Ovary (tissue), 9 donors: ENCODE data around the gene ELFN1. TPM values are rescaled to one million over a fixed set of nuclear protein-coding genes. Genes with fewer than 3 reads are reported as not detected.
"Not testable (repeated sequence)": the region's sequence is repeated elsewhere in the genome, so short reads cannot be mapped to it uniquely, and the experiment has no call there.

ENCODE experiments used
- DNase-seq, 5 donors: peaks; one replicate each; pipeline ENCODE4 v3.0.0-alpha.2; 2019 to 2020
- H3K27ac ChIP-seq, 2 donors: fragments of 200-600 bp; one replicate each; pipeline versions ENCODE4 v1.5.1 to v1.8.0; 2019 to 2022
- H3K27me3 ChIP-seq: fragments of 200-600 bp; one replicate; pipeline ENCODE4 v1.8.0; 2022
- H3K36me3 ChIP-seq: fragments of 200-600 bp; sonication (generic); one replicate; pipeline ENCODE4 v1.5.1; 2019
- H3K4me1 ChIP-seq: one replicate; pipeline ENCODE4 v1.8.1; 2013; ENCODE audit warnings: mild to moderate bottlenecking, moderate library complexity; ENCODE audit not compliant: insufficient read depth
- H3K4me3 ChIP-seq: fragments of 200-600 bp; sonication (generic); one replicate; pipeline ENCODE4 v1.5.1; 2017
- H3K9me3 ChIP-seq, 2 donors: fragments of 200-600 bp in 1 of 2; sonication (generic) in 1 of 2; one replicate each; pipeline versions ENCODE4 v1.5.1 to v1.8.1; 2013 to 2019; ENCODE audit warnings: mild to moderate bottlenecking in 1 of 2, moderate library complexity in 1 of 2
- CTCF ChIP-seq, 3 donors: fragments of 450-650 bp in 2 of 3; fragments of 200-600 bp in 1 of 3; IDR thresholded peaks; one replicate each; pipeline versions ENCODE4 v1.5.1 to v1.8.0; 2016 to 2022; ENCODE audit warnings: antibody characterized with exemption in 3 of 3, mild to moderate bottlenecking in 1 of 3
- EP300 ChIP-seq: sonication (generic); formaldehyde crosslinking; IDR thresholded peaks from one replicate; pipeline ENCODE4 v1.6.1; 2017; ENCODE audit warnings: antibody characterized with exemption
- POLR2A ChIP-seq: fragments of 450-650 bp; IDR thresholded peaks from one replicate; pipeline ENCODE4 v1.6.1; 2017; ENCODE audit warnings: antibody characterized with exemption, mild to moderate bottlenecking, moderate library complexity
- WGBS, 3 donors: extraction: QIAGEN DNeasy Blood & Tissue Kit in 1 of 3; methylation state at CpG; one replicate each; pipeline versions ENCODE4 v1.1.5 to v1.1.7; 2013 to 2017; 5-methylcytosine and 5-hydroxymethylcytosine counted together
- intact Hi-C, 4 donors: fragments of 100-400 bp; cut with DNase I; formaldehyde crosslinking; loops; one replicate each; pipeline versions ENCODE4 v1.11.0 to v1.15.1; 2022 to 2023
- polyA plus RNA-seq, 2 donors: library from polyadenylated mRNA; stranded (reverse); fragments of 200-250 nt in 1 of 2; fragments of 350-450 nt in 1 of 2; fragmentation: Illumina TruSeq in 1 of 2; extraction: RNeasy Lipid Tissue Mini Kit (QIAGEN cat#74804) in 1 of 2; gene quantifications; one replicate each; pipeline ENCODE4 v1.2.3, GENCODE V29; 2013 to 2014
- total RNA-seq, 7 donors: library from RNA; depleted of rRNA in 2 of 7; stranded (reverse); fragments of >200 nt in 2 of 7; fragmentation: NEBNext Ultra II Directional in 3 of 7; extraction: Animal tissue kit (Norgen Biotek cat#: 25700) in 3 of 7; gene quantifications; one replicate each; pipeline versions ENCODE4 v1.1.0 to v1.2.4, GENCODE V29; 2016 to 2023
- donor health status: DM: no; HTN: no; CAD: no; lungs with moderate emphysema.
- donor health status: DM: no; HTN: no; CAD: no.
- donor health status: Bipolar disorder and iron deficiency.
- donor health status: DM: yes; HTN: yes; CAD: no.
- donor health status: DM: no; HTN: no; CAD: no.
- donor health status: DM: yes; HTN: yes; CAD: no.

ELFN1 gene
- total and polyA plus RNA-seq, 9 donors: 0.05 to 1.5 (median 0.60) TPM

DNA sequence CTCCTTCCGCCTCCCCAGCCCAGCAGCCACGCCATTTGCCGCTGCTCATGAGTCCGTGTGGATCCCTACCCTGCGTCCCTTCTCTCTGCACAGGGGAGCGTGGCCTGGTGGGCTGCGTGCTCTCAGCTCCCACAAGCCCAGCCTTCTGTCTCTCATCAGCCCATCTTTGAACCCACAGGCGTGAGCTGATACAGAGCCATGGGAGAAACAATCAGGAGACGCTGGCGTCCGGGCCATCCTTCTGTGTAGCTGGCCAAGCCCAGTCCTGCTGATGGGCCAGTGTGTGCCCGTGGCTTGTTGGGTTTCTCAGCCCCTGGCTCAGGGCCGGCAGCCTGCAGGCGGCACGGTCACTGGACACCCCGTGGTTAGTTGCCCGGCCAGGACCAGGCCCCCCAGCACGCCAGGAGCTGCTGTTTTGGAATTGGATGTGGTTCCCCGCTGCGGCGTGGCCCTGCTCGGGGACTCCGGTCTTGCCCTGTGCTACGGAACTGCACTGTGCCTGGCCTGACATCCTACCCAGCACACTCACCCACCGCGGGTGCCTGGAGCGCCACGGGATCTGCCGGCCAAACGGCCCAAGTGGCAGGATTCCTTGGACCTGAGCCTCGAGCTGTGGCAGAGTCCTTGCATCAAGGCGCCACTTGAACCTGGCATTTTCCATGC lies 88.9 kb downstream of the ELFN1 start:
- Histone ChIP-seq H3K27ac (no peak overlapping the region), H3K4me1 (no peaks in the 10 kb centered on the region), H3K27me3 (no peaks in the 10 kb centered on the region), H3K4me3 (no peak overlapping the region), H3K36me3 (no peaks in the 10 kb centered on the region), H3K9me3 (no peaks in the 10 kb centered on the region)
- TF ChIP-seq CTCF (IDR thresholded peaks at IDR 0.05) (no peak), POLR2A (no peak), EP300 (no peak)
- intact Hi-C loops: no loop called here
- WGBS, 3 donors: 86 to 88% (median 87%) methylated on average over 32 of the region's 32 CpGs
- DNase-seq: no peak

DNA sequence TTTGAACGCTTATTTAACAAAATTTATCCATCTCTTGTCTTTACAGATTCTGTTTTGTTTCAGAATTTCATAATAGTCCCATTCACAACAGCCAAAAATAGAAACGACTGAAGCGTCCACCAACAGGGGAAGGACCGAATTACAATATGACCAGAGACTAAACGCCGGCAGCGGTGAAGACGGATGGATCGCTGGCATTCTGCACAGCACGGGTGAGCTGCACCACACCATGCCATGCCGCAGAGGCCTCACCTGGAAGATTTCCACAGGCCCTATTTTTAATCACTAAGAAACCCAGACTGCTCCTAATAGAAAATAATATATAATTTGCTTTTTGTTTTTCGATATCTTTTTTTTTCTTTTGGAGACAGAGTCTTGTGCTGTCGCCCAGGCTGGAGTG lies 91.0 kb downstream of the ELFN1 start:
- intact Hi-C loops: no loop called here
- WGBS, 3 donors: 63 to 76% (median 65%) methylated on average over 13 of the region's 13 CpGs
- no peak for TF ChIP-seq POLR2A
- no peak for TF ChIP-seq EP300
- no peak for TF ChIP-seq CTCF (IDR thresholded peaks at IDR 0.05)
- Histone ChIP-seq H3K4me1 (no peaks in the 10 kb centered on the region), H3K27ac (no peak overlapping the region), H3K9me3 (no peaks in the 10 kb centered on the region), H3K36me3 (no peaks in the 10 kb centered on the region), H3K27me3 (no peaks in the 10 kb centered on the region), H3K4me3 (no peak overlapping the region)
- no peak for DNase-seq

DNA sequence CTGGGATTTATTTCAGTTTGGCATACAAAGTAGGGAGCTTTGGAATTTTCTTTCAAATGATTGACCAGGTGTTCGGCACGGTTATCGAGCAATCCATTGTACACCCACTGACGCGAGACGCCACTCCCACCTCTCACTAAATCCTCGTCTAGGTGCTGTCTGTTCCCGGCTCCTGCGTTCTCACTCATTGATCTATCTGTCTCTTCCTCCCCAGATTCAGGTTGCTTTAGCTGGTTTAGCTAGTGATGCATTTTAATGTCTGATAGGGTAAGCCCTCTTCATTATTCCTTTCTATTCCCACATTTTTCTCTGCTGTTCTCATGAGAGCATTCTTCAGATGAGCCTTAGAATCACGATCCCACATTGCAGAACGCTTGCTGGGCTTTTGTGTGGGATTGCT lies 91.7 kb downstream of the ELFN1 start:
- Histone ChIP-seq H3K36me3 (no peaks in the 10 kb centered on the region), H3K9me3 (no peaks in the 10 kb centered on the region), H3K27me3 (no peaks in the 10 kb centered on the region), H3K27ac (no peak overlapping the region), H3K4me3 (no peak overlapping the region), H3K4me1 (no peaks in the 10 kb centered on the region)
- WGBS, 3 donors: 52 to 59% (median 57%) methylated on average over 11 of the region's 11 CpGs
- TF ChIP-seq EP300: no peak
- DNase-seq: no peak
- intact Hi-C loops: no loop called here

DNA sequence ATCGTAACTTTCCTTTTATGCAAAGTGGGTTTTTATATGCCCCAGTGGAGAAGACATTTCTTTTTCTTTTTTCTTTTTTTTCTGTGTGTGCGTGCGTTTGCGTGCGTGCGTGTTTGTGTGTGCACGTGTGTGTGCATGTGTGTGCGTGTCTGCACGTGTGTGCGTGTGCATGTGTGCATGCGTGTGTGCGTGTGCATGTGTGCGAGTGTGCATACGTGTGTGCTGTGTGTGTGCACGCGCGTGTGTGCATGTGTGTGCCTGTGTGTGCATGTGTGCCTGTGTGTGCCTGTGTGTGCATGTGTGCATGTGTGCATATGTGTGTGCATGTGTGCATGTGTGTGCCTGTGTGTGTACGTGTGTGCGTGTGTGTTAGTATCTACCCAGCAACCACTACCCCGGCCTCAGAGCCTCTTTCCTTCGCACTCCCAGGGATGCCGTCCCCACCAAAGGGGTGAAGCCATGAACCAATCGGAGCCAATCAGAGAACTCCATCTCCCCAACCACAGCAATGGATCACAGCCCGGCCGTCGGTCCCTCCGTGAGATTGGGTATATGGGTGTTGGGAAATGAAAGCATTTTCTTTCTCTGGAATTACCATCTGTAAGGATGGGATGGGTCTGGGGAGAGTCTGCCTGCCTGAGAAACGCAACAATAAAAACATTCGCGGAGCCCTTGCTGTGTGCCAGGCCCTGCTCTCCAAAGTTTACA lies 92.3 kb downstream of the ELFN1 start:
- Histone ChIP-seq H3K27me3 (no peaks in the 10 kb centered on the region), H3K27ac (no peak overlapping the region), H3K4me1 (no peaks in the 10 kb centered on the region), H3K4me3 (no peak overlapping the region), H3K9me3 (no peaks in the 10 kb centered on the region), H3K36me3 (no peaks in the 10 kb centered on the region)
- no peak for TF ChIP-seq CTCF (IDR thresholded peaks at IDR 0.05)
- 91 to 92% (median 91%) methylated on average over 30 of the region's 30 CpGs for WGBS, 3 donors
- intact Hi-C loops: no loop called here
- DNase-seq: no peak

DNA sequence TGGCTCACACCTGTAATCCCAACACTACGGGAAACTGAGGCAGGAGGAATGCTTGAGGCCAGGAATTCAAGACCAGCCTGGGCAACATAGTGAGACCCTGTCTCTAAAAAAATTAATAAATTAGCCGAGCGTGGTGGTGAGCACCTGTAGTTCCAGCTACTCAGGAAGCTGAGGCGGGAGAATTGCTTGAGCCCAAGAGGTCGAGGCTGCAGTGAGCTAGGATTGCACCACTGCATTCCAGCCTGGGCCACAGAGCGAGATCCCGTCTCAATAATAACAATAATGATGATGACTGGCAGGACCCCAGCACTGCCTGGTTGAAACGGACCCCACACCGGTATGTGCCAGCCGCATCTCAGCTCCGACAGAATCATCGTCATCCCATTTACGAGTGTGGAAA lies 93.0 kb downstream of the ELFN1 start:
- intact Hi-C loops: no loop called here
- WGBS, 3 donors: 92 to 96% (median 95%) methylated on average over 13 of the region's 13 CpGs
- DNase-seq: no peak

GRCh38 chr7:1763911-1764310 lies 93.8 kb downstream of the ELFN1 start:
- H3K27me3 ChIP-seq, H3K27ac ChIP-seq, intact Hi-C loops, DNase-seq, H3K4me1 ChIP-seq, H3K36me3 ChIP-seq, H3K4me3 ChIP-seq, H3K9me3 ChIP-seq: not testable (repeated sequence)
- 93 to 98% (median 94%) methylated on average over 7 to 11 of the region's 15 CpGs for WGBS, 3 donors

More for the DNA sequence above, 93.0 kb downstream of the ELFN1 start:
- H3K9me3 ChIP-seq: no peaks in the 10 kb centered on the region
- H3K4me3 ChIP-seq: no peak overlapping the region
- no peaks in the 10 kb centered on the region for H3K4me1 ChIP-seq
- H3K27ac ChIP-seq: no peak overlapping the region
- no peaks in the 10 kb centered on the region for H3K27me3 ChIP-seq
- H3K36me3 ChIP-seq: no peaks in the 10 kb centered on the region
- no peak for TF ChIP-seq CTCF (IDR thresholded peaks at IDR 0.05)
- no peak for TF ChIP-seq POLR2A
- TF ChIP-seq EP300: no peak
